ENCODE results near the gene SH3GLB1. TPM values are rescaled to one million over a fixed set of nuclear protein-coding genes. Genes with fewer than 3 reads are reported as not detected.

The SH3GLB1 gene
- total RNA-seq, 1 donor from 2014 or later: 51.9 TPM

GRCh38 chr1:86765073-86765472, 60.7 kb downstream of the SH3GLB1 start:
- H3K27me3 Mint-ChIP-seq (ENCODE audit: low read depth): no peaks in the 10 kb centered on the region
- H3K4me1 Mint-ChIP-seq: no peaks in the 10 kb centered on the region
- peaks cover 3% of the 10 kb centered on the region for H3K9me3 Mint-ChIP-seq
- H3K27ac Mint-ChIP-seq (ENCODE audit: unreplicated experiment): no peak overlapping the region
- H3K4me3 Mint-ChIP-seq: no peak overlapping the region
- no peak for TF ChIP-seq CTCF (conservative IDR thresholded peaks at IDR 0.05)
- no peaks in the 10 kb centered on the region for H3K36me3 Mint-ChIP-seq (ENCODE audit: low read depth)
- no peak for DNase-seq (ENCODE audit: low read depth, low spot score)

- Mint-ChIP-seq H3K9me3 (peaks cover 3% of the 10 kb centered on the region), H3K4me3 (no peak overlapping the region), H3K4me1 (no peaks in the 10 kb centered on the region), H3K27me3 (ENCODE audit: low read depth) (no peaks in the 10 kb centered on the region), H3K36me3 (ENCODE audit: low read depth) (no peaks in the 10 kb centered on the region), H3K27ac (ENCODE audit: unreplicated experiment) (no peak overlapping the region)
- no peak for DNase-seq (ENCODE audit: low read depth, low spot score)
- no peak for TF ChIP-seq CTCF (conservative IDR thresholded peaks at IDR 0.05)
Observed at GRCh38 chr1:86765674-86766073, 61.3 kb downstream of the SH3GLB1 start.

DNA sequence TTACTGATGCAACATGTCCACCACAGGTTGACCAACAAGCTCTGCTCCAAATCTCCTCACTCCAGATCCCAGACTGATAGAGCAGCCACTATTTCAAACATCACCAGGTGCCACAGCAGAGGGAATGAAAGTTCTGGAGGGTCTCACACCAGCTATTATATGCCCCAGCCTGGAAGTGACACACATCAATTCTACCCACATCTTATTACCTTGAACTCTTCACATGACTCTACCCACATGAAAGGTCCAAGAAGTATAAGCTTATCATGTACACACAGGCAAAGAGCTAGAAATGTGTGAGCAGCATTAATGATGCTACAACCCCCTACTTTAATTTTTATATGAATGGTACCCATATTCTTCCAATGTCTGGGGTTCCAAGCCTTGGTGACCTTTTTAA, 64.2 kb downstream of the SH3GLB1 start:
- DNase-seq (ENCODE audit: low read depth, low spot score): no peak
- H3K9me3 Mint-ChIP-seq: peaks cover 3% of the 10 kb centered on the region
- no peak overlapping the region for H3K27ac Mint-ChIP-seq (ENCODE audit: unreplicated experiment)
- H3K4me1 Mint-ChIP-seq: peaks cover under 1% of the 10 kb centered on the region
- no peak overlapping the region for H3K4me3 Mint-ChIP-seq
- TF ChIP-seq CTCF (conservative IDR thresholded peaks at IDR 0.05): no peak
- no peaks in the 10 kb centered on the region for H3K36me3 Mint-ChIP-seq (ENCODE audit: low read depth)
- H3K27me3 Mint-ChIP-seq (ENCODE audit: low read depth): no peaks in the 10 kb centered on the region

- H3K27me3 Mint-ChIP-seq (ENCODE audit: low read depth): no peaks in the 10 kb centered on the region
- no peak for TF ChIP-seq CTCF (conservative IDR thresholded peaks at IDR 0.05)
- H3K4me1 Mint-ChIP-seq: peaks cover 6% of the 10 kb centered on the region
- no peak overlapping the region for H3K4me3 Mint-ChIP-seq
- no peak overlapping the region for H3K27ac Mint-ChIP-seq (ENCODE audit: unreplicated experiment)
- H3K36me3 Mint-ChIP-seq (ENCODE audit: low read depth): no peaks in the 10 kb centered on the region
- peaks cover 3% of the 10 kb centered on the region for H3K9me3 Mint-ChIP-seq
- no peak for DNase-seq (ENCODE audit: low read depth, low spot score)
Observed at GRCh38 chr1:86769065-86769464, 64.7 kb downstream of the SH3GLB1 start.

DNA sequence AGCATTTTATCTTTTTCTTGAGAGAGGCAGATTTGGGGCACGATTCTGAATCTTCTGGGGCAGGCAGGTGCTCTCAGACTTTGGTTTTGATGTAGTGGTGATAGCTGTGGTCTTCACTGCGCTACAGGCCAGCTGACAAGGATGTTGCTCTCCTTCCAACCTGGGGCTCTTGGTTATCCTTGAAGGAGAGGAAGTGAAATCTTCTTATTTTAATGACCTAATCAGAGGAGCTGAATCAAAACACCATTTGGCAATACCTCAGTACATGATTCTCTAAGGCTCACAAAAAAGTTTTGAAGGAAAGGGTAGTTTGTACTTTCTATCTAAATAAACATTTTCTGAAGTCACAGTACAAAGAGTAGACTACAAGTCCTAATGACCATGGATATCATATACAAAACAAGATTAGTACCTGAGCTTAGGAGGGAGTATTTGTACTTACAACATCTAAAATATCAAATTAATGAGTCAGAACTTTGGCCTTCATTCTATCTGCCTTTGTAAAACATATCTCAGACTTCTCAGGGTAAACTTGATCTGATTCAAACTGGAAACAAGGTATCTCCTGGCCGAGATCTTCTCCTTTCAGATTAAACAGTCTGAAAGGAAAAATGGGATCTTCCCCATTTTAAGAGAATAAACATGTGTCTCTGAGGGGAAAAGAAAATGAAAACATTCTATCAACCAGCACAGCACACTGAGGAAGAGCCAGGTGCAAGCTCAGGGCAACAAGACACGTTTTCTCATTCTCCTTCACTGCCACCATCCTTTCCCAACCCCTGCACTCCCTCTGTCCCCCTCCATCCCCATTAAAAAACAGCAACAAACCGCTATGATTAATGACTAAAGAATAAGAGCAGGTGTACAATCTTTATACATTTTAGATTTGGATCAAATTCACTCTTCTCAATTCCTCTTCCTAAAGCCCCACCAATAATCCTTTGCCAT, 69.2 kb downstream of the SH3GLB1 start:
- Mint-ChIP-seq H3K4me1 (peaks cover 17% of the 10 kb centered on the region), H3K9me3 (peaks cover 3% of the 10 kb centered on the region), H3K27ac (ENCODE audit: unreplicated experiment) (no peak overlapping the region), H3K36me3 (ENCODE audit: low read depth) (no peaks in the 10 kb centered on the region), H3K27me3 (ENCODE audit: low read depth) (no peaks in the 10 kb centered on the region), H3K4me3 (no peak overlapping the region)
- no peak for DNase-seq (ENCODE audit: low read depth, low spot score)
- no peak for TF ChIP-seq CTCF (conservative IDR thresholded peaks at IDR 0.05)
